Naive B cell (primary cell): ENCODE measurements around the gene ERAP2. TPM values are rescaled to one million over a fixed set of nuclear protein-coding genes. Genes with fewer than 3 reads are reported as not detected.

Experiments used
- ATAC-seq, 2 donors: fragments of 150-1000 bp; cut with Tn5 transposase; 2 replicates each; pipeline ENCODE4 v1.10.0; 2021; ENCODE audit warnings: low read depth in 2 of 2, mild to moderate bottlenecking in 2 of 2, moderate library complexity in 2 of 2
- DNase-seq: peaks from one replicate; pipeline ENCODE4 v3.0.0; 2022
- H3K27ac Mint-ChIP-seq, 6 donors: one replicate each; pipeline ENCODE4 v1.8.0; 2020 to 2022; ENCODE audit warnings: mild to moderate bottlenecking in 6 of 6, mixed read lengths in 6 of 6, moderate library complexity in 5 of 6, inconsistent platforms in 2 of 6
- H3K27me3 Mint-ChIP-seq, 3 donors: one replicate each; pipeline ENCODE4 v1.8.0; 2021 to 2022; ENCODE audit warnings: mixed read lengths in 3 of 3, mild to moderate bottlenecking in 1 of 3
- H3K36me3 Mint-ChIP-seq, 2 donors: one replicate each; pipeline ENCODE4 v1.8.0; 2020 to 2022; ENCODE audit warnings: mixed read lengths in 2 of 2, inconsistent platforms in 1 of 2, mild to moderate bottlenecking in 1 of 2
- H3K4me1 Mint-ChIP-seq, 3 donors: one replicate each; pipeline ENCODE4 v1.8.0; 2020 to 2022; ENCODE audit warnings: mixed read lengths in 3 of 3, inconsistent platforms in 1 of 3, mild to moderate bottlenecking in 1 of 3, moderate library complexity in 1 of 3
- H3K4me3 Mint-ChIP-seq, 8 donors: one replicate each; pipeline ENCODE4 v1.8.0; 2020 to 2022; ENCODE audit warnings: mild to moderate bottlenecking in 8 of 8, mixed read lengths in 8 of 8, moderate library complexity in 8 of 8, inconsistent platforms in 2 of 8
- H3K9me3 Mint-ChIP-seq, 7 donors: one replicate each; pipeline ENCODE4 v1.8.0; 2020 to 2022; ENCODE audit warnings: mixed read lengths in 7 of 7, mild to moderate bottlenecking in 5 of 7, inconsistent platforms in 2 of 7, moderate library complexity in 1 of 7
- polyA plus RNA-seq, 6 donors: library from polyadenylated mRNA; unstranded; fragments of 300-500 nt; fragmentation: Illumina TruSeq; gene quantifications; one replicate each; pipeline ENCODE4 v1.2.3, GENCODE V29; 2021; ENCODE audit warnings: low read depth in 6 of 6

Gene ERAP2
- polyA plus RNA-seq, 6 donors from 2014 or later = 9.9 to 98.7 (median 15.5) TPM

GRCh38 chr5:96854067-96854466 lies 22.2 kb upstream of the ERAP2 start:
- H3K4me3 Mint-ChIP-seq = no peak overlapping the region
- ATAC-seq = no peak
- H3K4me1 Mint-ChIP-seq = no peaks in the 10 kb centered on the region
- H3K36me3 Mint-ChIP-seq = no peaks in the 10 kb centered on the region
- peaks cover 0 to 6% (median 2%) of the 10 kb centered on the region in 7 donors for H3K9me3 Mint-ChIP-seq
- H3K27ac Mint-ChIP-seq = no peak overlapping the region
- no peak for DNase-seq
- peaks cover 0 to 4% (median 0%) of the 10 kb centered on the region in 3 donors for H3K27me3 Mint-ChIP-seq

DNA sequence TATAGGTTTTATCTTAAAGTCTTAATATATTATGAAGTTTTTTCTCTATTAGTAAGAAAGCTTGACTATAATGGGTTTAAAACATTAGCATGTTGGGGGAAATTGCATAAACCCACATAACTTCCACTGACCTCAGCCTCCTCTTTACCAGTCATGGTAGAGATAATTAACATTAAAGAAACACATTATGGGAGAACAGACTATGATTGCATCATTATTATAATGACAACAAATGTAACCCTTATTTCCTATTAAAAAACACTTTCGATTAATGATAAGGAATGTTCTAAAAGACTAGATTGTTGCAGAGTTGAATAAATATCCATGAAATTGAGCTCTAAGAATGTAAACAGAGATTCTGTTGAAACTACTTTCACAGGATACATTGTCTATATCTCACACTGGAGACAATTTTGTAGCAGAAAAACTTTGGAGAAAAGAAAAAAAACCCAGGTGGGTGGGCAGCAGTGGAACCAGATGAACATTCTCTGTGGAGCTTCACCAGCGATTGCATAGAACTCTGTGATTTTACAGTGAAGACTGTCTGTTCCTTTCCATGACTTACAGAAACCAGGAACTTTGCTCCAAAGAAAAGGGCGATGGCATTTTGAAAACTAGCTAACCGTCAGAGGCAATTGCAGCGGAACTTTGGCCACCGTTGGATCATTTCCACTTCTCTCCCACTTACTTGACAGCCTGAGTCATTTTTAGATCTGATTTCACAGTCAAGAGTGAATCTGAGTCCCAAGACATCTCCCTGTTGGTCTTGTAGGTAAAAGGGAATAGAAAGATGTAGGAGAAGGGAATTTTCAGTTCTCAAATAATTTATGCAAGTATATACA lies 21.0 kb upstream of the ERAP2 start:
- H3K4me1 Mint-ChIP-seq = no peaks in the 10 kb centered on the region
- ATAC-seq (no peak), DNase-seq (no peak)
- no peak overlapping the region for H3K4me3 Mint-ChIP-seq
- H3K9me3 Mint-ChIP-seq = no peaks in the 10 kb centered on the region
- no peaks in the 10 kb centered on the region for H3K36me3 Mint-ChIP-seq
- peaks cover 0 to 4% (median 0%) of the 10 kb centered on the region in 3 donors for H3K27me3 Mint-ChIP-seq
- H3K27ac Mint-ChIP-seq = no peak overlapping the region

DNA sequence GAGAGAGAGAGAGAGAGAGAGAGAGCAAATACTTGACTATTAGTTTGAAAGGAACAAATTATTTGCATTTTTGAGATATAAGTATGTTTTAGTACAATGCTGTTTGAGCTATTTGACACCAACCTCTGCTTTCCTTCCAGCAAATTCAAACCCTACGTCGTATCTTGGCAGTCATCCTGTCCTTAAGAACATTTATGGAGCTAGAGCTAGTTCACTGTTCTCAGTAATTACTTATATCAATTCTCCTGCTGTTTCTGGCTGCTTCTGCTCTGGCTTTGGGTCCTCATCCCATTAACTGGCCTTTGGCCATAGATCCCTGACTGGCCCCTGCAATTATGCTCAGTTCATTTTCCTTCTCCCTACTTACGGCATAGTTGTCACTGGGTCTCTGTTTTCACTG lies 19.9 kb upstream of the ERAP2 start:
- Mint-ChIP-seq H3K27ac (no peak overlapping the region), H3K27me3 (peaks cover 0 to 4% (median 0%) of the 10 kb centered on the region in 3 donors), H3K4me3 (no peak overlapping the region), H3K36me3 (no peaks in the 10 kb centered on the region), H3K4me1 (peaks cover 6 to 7% (median 6%) of the 10 kb centered on the region in 3 donors), H3K9me3 (no peaks in the 10 kb centered on the region)
- ATAC-seq = no peak
- DNase-seq = no peak

DNA sequence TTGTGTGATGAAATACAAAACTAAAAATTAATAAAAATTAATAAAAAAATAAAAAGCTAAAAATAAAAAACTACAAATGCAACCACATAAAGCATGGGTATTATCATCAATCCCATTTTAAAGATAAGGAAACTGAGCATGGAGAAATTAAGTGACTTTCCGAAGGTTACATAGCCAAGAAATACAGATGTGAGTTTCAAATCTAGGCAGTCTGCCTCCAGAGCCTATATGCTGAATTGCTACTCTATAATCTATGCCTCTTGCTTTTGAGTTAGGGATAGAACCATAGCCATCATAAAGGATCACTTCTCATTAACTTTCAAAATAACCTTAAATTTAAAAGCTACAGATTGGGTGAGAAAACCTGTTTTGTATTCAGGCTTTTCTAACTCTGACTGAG lies 18.8 kb upstream of the ERAP2 start:
- no peak overlapping the region for H3K27ac Mint-ChIP-seq
- ATAC-seq = no peak

DNA sequence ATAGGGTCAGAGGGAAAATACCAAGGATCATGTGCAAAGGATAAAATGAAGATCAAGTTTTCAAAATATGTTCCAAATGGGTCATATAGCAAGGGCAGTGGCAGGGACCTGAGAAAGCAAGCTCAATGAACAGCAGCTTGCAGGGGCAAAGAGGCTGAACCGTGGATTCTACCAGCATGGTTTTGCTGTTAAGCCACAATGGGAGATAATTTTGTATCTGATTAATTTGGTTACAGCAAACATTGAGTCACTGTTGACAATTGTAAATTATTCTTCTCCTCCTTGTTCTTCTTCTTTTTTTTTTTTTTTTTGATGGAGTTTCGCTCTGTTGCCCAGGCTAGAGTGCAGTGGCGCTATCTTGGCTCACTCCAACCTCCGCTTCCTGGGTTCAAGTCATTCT lies 18.4 kb upstream of the ERAP2 start:
- H3K9me3 Mint-ChIP-seq = no peaks in the 10 kb centered on the region
- DNase-seq (no peak), ATAC-seq (no peak)
- H3K4me1 Mint-ChIP-seq = peaks cover 6 to 9% (median 8%) of the 10 kb centered on the region in 3 donors
- H3K36me3 Mint-ChIP-seq = no peaks in the 10 kb centered on the region
- H3K27me3 Mint-ChIP-seq = no peaks in the 10 kb centered on the region
- H3K4me3 Mint-ChIP-seq = no peak overlapping the region
- H3K27ac Mint-ChIP-seq = peak overlapping the region in 1 of 6 donors; percentile 44

More for the DNA sequence above, 18.8 kb upstream of the ERAP2 start:
- Mint-ChIP-seq H3K27me3 (no peaks in the 10 kb centered on the region), H3K9me3 (no peaks in the 10 kb centered on the region), H3K4me1 (peaks cover 6 to 9% (median 8%) of the 10 kb centered on the region in 3 donors), H3K36me3 (no peaks in the 10 kb centered on the region), H3K4me3 (no peak overlapping the region)
- no peak for DNase-seq

- no peak overlapping the region for H3K27ac Mint-ChIP-seq
Measured at GRCh38 chr5:96859375-96859774, 16.9 kb upstream of the ERAP2 start.

DNA sequence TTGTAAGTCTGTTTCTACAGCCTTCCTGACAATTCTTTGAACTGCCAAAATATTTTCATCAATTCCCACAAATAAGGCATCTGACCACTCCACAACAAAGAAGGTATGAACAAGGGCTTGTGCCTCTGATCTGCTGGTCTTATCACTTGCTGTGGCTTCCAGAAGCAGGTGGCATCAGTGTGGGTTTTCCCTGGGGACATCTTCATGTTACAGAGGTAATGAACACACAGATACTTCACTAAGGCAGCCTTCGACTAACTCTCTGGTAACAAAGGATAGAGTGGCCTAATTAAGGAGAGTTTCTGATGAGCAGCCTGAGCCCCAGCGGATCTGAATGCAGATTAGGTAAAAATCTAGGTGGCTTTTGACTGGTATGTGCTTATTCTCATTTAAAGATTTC lies 15.2 kb upstream of the ERAP2 start:
- DNase-seq = no peak
- H3K4me3 Mint-ChIP-seq = peak overlapping the region in 1 of 8 donors; percentile 16
- H3K36me3 Mint-ChIP-seq = no peaks in the 10 kb centered on the region
- H3K27ac Mint-ChIP-seq = peak overlapping the region in 3 of 6 donors; percentile 19 to 59 (median 27)
- ATAC-seq = peak; percentile 68 to 81
- peaks cover 0 to 4% (median 0%) of the 10 kb centered on the region in 3 donors for H3K27me3 Mint-ChIP-seq
- peaks cover 6 to 9% (median 8%) of the 10 kb centered on the region in 3 donors for H3K4me1 Mint-ChIP-seq
- no peaks in the 10 kb centered on the region for H3K9me3 Mint-ChIP-seq

More at GRCh38 chr5:96859375-96859774, 16.9 kb upstream of the ERAP2 start:
- H3K4me3 Mint-ChIP-seq = no peak overlapping the region
- ATAC-seq = no peak
- H3K36me3 Mint-ChIP-seq = no peaks in the 10 kb centered on the region
- no peaks in the 10 kb centered on the region for H3K9me3 Mint-ChIP-seq
- peaks cover 6 to 9% (median 8%) of the 10 kb centered on the region in 3 donors for H3K4me1 Mint-ChIP-seq
- no peaks in the 10 kb centered on the region for H3K27me3 Mint-ChIP-seq
- no peak for DNase-seq

DNA sequence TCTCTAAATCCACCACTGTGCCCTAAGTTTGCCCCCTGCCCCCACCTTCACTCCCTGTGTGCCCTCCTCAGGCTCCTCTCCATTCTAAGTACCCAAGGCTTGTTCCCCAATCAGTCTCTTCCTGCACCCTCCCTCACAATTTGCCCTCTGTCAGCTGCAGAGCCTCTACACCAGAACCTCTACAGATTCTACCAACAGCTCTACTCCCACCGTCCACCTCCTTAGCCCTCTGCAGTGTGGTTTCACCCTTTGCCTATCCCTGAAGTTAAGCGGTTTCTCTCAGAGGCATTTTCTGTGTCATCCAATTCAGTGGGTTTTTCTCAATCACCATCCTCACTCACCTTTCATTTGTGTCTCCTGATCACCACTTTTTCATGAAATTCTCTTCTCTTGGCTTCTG lies 13.2 kb upstream of the ERAP2 start:
- peak overlapping the region in 1 of 6 donors; percentile 21 for H3K27ac Mint-ChIP-seq
- peaks cover 6 to 9% (median 8%) of the 10 kb centered on the region in 3 donors for H3K4me1 Mint-ChIP-seq
- no peaks in the 10 kb centered on the region for H3K9me3 Mint-ChIP-seq

DNA sequence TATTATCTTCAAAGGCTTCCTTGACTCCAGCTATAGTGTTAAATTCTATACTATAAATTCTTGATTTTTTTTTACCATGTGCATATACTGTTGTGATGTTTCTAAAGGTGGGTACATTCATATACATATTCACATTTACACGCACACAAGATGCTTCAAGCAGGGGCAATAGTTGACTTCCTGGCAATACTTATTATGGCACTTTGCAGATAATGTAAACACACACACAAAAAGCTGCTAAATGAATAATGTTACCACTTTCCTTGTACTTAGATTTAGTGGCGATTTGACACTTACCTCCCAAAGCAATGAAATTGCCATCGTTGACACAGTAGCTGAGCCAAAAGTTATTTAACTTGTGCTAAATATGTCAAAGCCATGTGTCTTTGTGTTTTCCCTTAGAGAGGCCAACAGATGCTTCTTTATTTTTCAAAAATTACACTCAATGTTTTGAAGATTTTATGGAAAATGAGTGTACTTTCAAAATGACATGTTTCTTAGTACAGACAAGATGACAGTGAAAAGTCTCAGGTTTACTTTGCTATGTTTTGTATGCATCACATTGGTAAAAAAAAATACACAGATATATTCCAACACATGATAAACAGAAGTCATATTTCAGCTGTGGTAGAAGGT lies 12.2 kb upstream of the ERAP2 start:
- Mint-ChIP-seq H3K4me1 (peaks cover 10 to 14% (median 12%) of the 10 kb centered on the region in 3 donors), H3K9me3 (no peaks in the 10 kb centered on the region), H3K27ac (peak overlapping the region in 1 of 6 donors; percentile 49), H3K4me3 (no peak overlapping the region), H3K27me3 (peaks cover 0 to 7% (median 0%) of the 10 kb centered on the region in 3 donors), H3K36me3 (no peaks in the 10 kb centered on the region)
- DNase-seq (no peak), ATAC-seq (no peak)

More for the DNA sequence above, 13.2 kb upstream of the ERAP2 start:
- no peak for DNase-seq
- peaks cover 0 to 7% (median 0%) of the 10 kb centered on the region in 3 donors for H3K27me3 Mint-ChIP-seq
- H3K36me3 Mint-ChIP-seq = no peaks in the 10 kb centered on the region
- no peak overlapping the region for H3K4me3 Mint-ChIP-seq
- no peak for ATAC-seq

DNA sequence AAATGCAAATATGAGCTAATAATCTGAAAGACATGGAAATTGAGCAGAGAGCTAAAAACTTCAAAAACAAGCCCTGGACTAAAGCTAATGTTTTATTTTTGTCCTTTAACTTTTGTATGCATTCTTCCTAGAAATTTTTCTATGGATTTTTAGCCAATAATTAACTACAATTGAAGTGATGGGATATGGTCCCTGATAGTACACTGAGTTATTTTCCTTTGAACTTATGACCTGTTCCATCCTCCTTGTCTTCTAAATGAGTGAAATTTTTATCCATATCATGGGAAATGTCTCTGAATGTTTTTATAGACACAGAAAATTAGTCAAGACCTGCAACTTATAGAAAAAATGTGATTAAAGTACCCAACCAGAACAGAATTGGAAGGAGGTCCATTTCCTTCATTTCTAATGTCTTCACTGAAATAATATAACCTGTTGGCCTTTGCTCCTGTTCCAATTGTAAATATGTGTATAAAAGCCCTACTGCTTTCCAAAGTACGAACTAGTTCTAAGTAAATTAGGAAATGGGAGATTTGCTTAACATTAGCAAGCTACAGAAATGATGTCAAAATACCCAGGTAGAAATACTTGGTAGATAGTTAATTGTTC lies 11.3 kb upstream of the ERAP2 start:
- peaks cover 19 to 23% (median 21%) of the 10 kb centered on the region in 3 donors for H3K4me1 Mint-ChIP-seq
- no peak overlapping the region for H3K4me3 Mint-ChIP-seq
- no peak for DNase-seq
- H3K27ac Mint-ChIP-seq = no peak overlapping the region
- H3K36me3 Mint-ChIP-seq = no peaks in the 10 kb centered on the region
- H3K27me3 Mint-ChIP-seq = peaks cover 0 to 7% (median 0%) of the 10 kb centered on the region in 3 donors
- H3K9me3 Mint-ChIP-seq = no peaks in the 10 kb centered on the region
- no peak for ATAC-seq

DNA sequence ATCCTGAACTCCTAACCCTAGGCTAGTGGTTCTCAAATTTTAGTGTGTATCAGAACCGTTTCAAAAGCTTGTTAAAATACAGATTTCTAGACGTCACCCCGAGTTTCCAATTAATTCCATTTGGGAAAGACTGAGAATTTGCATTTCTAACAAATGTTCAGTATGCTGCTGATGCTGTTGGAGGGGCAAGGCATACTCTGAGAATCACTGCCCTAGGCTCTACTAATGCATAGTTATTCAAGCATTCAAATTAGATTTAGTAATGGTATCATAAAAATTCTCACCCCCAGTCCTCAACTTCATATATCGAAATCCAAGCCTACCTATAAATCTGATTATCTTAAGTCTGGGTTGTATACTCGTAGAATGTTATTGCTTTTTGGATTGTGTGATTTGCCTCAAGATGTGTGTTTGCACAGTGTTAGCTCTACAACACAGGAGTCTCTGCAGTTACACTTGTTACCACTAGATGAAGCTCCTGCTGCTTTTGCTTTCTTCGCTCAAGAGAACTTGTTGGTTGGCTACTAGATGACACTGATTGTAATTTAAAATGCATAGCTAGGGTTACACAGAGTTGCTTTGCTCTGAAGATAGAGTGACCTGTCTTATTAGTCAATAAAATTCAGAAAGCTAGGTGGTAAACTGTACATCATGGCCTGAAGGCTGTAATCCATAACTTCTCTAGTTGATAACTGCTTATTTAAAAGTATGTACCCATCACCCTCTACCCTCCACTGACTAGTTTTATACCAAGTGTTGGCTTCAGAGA lies 7.5 kb upstream of the ERAP2 start:
- DNase-seq = peak; percentile 56
- Mint-ChIP-seq H3K4me1 (peaks cover 37 to 50% (median 46%) of the 10 kb centered on the region in 3 donors), H3K4me3 (peak overlapping the region in 1 of 8 donors; percentile 28), H3K36me3 (no peaks in the 10 kb centered on the region), H3K9me3 (no peaks in the 10 kb centered on the region), H3K27me3 (peaks cover 0 to 7% (median 0%) of the 10 kb centered on the region in 3 donors), H3K27ac (peak overlapping the region in 3 of 6 donors; percentile 12 to 79 (median 52))
- peak; percentile 78 to 82 for ATAC-seq

GRCh38 chr5:96869372-96869641 lies 7.0 kb upstream of the ERAP2 start:
- H3K27ac Mint-ChIP-seq = peak overlapping the region in 2 of 6 donors; percentile 52 to 79
- peaks cover 41 to 54% (median 48%) of the 10 kb centered on the region in 3 donors for H3K4me1 Mint-ChIP-seq
- no peak for DNase-seq
- no peaks in the 10 kb centered on the region for H3K9me3 Mint-ChIP-seq
- no peak for ATAC-seq
- H3K36me3 Mint-ChIP-seq = no peaks in the 10 kb centered on the region
- peak overlapping the region in 3 of 8 donors; percentile 1 to 28 (median 3) for H3K4me3 Mint-ChIP-seq
- H3K27me3 Mint-ChIP-seq = peaks cover 0 to 7% (median 0%) of the 10 kb centered on the region in 3 donors
